ENCODE measurements around the gene HSPA12B. TPM values are rescaled to one million over a fixed set of nuclear protein-coding genes. Genes with fewer than 3 reads are reported as not detected.

HSPA12B gene
- total RNA-seq, 1 experiment from 2014 or later, result 6.3 TPM

DNA sequence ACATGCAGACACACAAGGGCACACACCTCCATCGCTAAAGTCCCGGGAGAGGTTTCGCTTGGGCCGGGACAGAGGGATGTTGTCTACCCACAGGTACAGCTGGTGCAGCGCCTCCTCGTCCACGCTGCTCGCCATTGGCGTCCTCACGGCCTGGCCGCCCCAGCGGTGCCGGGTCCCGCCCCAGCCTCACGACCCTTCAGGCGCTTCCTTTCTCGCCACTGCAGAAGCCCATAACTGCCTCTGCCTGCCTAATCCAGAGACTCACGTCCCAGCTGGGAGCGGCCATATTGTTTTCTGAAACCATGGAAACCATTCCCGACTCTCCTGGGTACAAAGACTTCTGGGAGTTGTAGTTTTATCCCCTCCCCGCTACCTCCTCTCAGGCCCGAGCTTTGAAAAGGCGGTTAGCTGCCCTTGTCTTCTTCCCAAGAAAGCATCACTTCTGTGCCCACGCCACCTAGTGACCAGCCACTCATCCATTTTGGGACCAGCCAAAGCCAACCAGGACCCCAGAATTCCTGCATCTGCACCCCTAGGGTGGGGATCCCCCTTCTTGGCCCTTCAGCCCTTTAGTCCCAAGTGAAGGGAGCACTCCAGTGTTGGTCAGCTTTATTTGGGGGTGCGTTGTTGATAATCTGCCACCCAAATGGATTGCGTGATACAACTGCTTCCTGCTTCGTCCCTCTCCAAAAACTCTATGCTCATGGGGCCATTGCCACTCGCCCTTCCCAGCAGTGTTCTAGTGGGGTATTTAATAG, 48.8 kb downstream of the HSPA12B start, which contains the start of gene SPEF1:
SPEF1 (minus strand) TSS at position 296 of the 758 bp plus-strand sequence; CDS start at position 135, 161 bp downstream.
- DNase-seq (ENCODE audit: low spot score), result peak; percentile 83

More for the DNA sequence above, 48.8 kb downstream of the HSPA12B start, which contains the start of gene SPEF1:
- TF ChIP-seq ZNF219 (CRISPR knock-in tag; IDR thresholded peaks at IDR 0.05; ENCODE audit: borderline replicate concordance) (no peak), USF1 (CRISPR knock-in tag; IDR thresholded peaks at IDR 0.05) (no peak), NFE2L1 (CRISPR knock-in tag; IDR thresholded peaks at IDR 0.05) (no peak), ATF6 (CRISPR knock-in tag; IDR thresholded peaks at IDR 0.05) (no peak), GABPB1 (CRISPR knock-in tag; IDR thresholded peaks at IDR 0.05) (peak; percentile 55; the same call in 1 of the 2 replicates), ZNF281 (CRISPR knock-in tag; IDR thresholded peaks at IDR 0.05) (no peak), SP1 (CRISPR knock-in tag; conservative IDR thresholded peaks at IDR 0.05) (no peak), EMX1 (CRISPR knock-in tag; IDR thresholded peaks at IDR 0.05) (no peak), ZNF263 (CRISPR knock-in tag; IDR thresholded peaks at IDR 0.05; ENCODE audit: low read depth) (no peak), ZNF416 (CRISPR knock-in tag; IDR thresholded peaks at IDR 0.05) (no peak), TEAD1 (CRISPR knock-in tag; IDR thresholded peaks at IDR 0.05) (0 out of 2 replicates have a peak, but pooled peaks have one; percentile 9), TP53 (CRISPR knock-in tag; IDR thresholded peaks at IDR 0.05) (no peak), ELF4 (CRISPR knock-in tag; IDR thresholded peaks at IDR 0.05; ENCODE audit: low read depth) (no peak), FOXP1 (CRISPR knock-in tag; IDR thresholded peaks at IDR 0.05; ENCODE audit: borderline replicate concordance) (0 out of 2 replicates have a peak, but pooled peaks have one; percentile 20), SMAD3 (CRISPR knock-in tag; IDR thresholded peaks at IDR 0.05; ENCODE audit: borderline replicate concordance) (no peak)
- TF ChIP-seq, protein P1, sequence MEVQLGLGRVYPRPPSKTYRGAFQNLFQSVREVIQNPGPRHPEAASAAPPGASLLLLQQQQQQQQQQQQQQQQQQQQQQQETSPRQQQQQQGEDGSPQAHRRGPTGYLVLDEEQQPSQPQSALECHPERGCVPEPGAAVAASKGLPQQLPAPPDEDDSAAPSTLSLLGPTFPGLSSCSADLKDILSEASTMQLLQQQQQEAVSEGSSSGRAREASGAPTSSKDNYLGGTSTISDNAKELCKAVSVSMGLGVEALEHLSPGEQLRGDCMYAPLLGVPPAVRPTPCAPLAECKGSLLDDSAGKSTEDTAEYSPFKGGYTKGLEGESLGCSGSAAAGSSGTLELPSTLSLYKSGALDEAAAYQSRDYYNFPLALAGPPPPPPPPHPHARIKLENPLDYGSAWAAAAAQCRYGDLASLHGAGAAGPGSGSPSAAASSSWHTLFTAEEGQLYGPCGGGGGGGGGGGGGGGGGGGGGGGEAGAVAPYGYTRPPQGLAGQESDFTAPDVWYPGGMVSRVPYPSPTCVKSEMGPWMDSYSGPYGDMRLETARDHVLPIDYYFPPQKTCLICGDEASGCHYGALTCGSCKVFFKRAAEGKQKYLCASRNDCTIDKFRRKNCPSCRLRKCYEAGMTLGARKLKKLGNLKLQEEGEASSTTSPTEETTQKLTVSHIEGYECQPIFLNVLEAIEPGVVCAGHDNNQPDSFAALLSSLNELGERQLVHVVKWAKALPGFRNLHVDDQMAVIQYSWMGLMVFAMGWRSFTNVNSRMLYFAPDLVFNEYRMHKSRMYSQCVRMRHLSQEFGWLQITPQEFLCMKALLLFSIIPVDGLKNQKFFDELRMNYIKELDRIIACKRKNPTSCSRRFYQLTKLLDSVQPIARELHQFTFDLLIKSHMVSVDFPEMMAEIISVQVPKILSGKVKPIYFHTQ (CRISPR knock-in tag; IDR thresholded peaks at IDR 0.05), result peak; percentile 69; the same call in 1 of the 2 replicates
- TF ChIP-seq, protein P2, sequence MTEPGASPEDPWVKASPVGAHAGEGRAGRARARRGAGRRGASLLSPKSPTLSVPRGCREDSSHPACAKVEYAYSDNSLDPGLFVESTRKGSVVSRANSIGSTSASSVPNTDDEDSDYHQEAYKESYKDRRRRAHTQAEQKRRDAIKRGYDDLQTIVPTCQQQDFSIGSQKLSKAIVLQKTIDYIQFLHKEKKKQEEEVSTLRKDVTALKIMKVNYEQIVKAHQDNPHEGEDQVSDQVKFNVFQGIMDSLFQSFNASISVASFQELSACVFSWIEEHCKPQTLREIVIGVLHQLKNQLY (CRISPR knock-in tag; IDR thresholded peaks at IDR 0.05), result no peak
- TF ChIP-seq, protein P3, sequence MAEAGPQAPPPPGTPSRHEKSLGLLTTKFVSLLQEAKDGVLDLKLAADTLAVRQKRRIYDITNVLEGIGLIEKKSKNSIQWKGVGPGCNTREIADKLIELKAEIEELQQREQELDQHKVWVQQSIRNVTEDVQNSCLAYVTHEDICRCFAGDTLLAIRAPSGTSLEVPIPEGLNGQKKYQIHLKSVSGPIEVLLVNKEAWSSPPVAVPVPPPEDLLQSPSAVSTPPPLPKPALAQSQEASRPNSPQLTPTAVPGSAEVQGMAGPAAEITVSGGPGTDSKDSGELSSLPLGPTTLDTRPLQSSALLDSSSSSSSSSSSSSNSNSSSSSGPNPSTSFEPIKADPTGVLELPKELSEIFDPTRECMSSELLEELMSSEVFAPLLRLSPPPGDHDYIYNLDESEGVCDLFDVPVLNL (CRISPR knock-in tag; IDR thresholded peaks at IDR 0.05; ENCODE audit: borderline replicate concordance, low read depth), result no peak
- TF ChIP-seq, protein P4, sequence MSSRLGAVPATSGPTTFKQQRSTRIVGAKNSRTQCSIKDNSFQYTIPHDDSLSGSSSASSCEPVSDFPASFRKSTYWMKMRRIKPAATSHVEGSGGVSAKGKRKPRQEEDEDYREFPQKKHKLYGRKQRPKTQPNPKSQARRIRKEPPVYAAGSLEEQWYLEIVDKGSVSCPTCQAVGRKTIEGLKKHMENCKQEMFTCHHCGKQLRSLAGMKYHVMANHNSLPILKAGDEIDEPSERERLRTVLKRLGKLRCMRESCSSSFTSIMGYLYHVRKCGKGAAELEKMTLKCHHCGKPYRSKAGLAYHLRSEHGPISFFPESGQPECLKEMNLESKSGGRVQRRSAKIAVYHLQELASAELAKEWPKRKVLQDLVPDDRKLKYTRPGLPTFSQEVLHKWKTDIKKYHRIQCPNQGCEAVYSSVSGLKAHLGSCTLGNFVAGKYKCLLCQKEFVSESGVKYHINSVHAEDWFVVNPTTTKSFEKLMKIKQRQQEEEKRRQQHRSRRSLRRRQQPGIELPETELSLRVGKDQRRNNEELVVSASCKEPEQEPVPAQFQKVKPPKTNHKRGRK (CRISPR knock-in tag; IDR thresholded peaks at IDR 0.05; ENCODE audit: borderline replicate concordance), result no peak
- TF ChIP-seq, protein P5, sequence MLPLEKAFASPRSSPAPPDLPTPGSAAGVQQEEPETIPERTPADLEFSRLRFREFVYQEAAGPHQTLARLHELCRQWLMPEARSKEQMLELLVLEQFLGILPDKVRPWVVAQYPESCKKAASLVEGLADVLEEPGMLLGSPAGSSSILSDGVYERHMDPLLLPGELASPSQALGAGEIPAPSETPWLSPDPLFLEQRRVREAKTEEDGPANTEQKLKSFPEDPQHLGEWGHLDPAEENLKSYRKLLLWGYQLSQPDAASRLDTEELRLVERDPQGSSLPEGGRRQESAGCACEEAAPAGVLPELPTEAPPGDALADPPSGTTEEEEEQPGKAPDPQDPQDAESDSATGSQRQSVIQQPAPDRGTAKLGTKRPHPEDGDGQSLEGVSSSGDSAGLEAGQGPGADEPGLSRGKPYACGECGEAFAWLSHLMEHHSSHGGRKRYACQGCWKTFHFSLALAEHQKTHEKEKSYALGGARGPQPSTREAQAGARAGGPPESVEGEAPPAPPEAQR (CRISPR knock-in tag; IDR thresholded peaks at IDR 0.05), result no peak
- H3K27me3 Mint-ChIP-seq (ENCODE audit: low read depth), result peaks cover 42% of the 10 kb centered on the region
- CTCF ChIA-PET, result interaction anchor here (0.6 to 2.9 kb wide), 35 partner anchors 9 to 304 kb away, joined by 3 to 53 read pairs (median 4); partner anchors contain the start of genes ADAM33, ADISSP, AP5S1 and MAVS
- peak; percentile 58 for ATAC-seq
- H3K4me1 Mint-ChIP-seq, result peaks cover 45% of the 10 kb centered on the region
- peak within 1 kb of the TSS; percentile 67 for H3K4me3 Mint-ChIP-seq
- POLR2A ChIA-PET, result interaction anchor here (0.6 to 1.0 kb wide), 3 partner anchors 37 to 69 kb away, joined by 3 to 5 read pairs (median 5); no protein-coding TSS in a partner anchor
- H3K27ac Mint-ChIP-seq, result peak within 1 kb of the TSS; percentile 29; the same call in 1 of the 2 replicates
- peaks cover 4% of the 10 kb centered on the region; the same call in 1 of the 2 replicates for H3K36me3 Mint-ChIP-seq
- no peaks in the 10 kb centered on the region for H3K9me3 Mint-ChIP-seq
